GM12878 (cell line): ENCODE results near the gene UTS2. TPM values are rescaled to one million over a fixed set of nuclear protein-coding genes. Genes with fewer than 3 reads are reported as not detected.

Experiments
- ATAC-seq: fragments of 200-7000 bp; cut with Tn5 transposase; 3 replicates; pipeline ENCODE4 v1.9.1; 2020; ENCODE audit warnings: mild to moderate bottlenecking, moderate library complexity
- BruUV-seq: library from RNA; stranded (reverse); fragments of 400-500 nt; replicated peaks from 2 replicates; lab custom pipeline; 2021; lab: Mats Ljungman, UMichigan
- CTCF ChIA-PET: fragments of 300-600 bp; sonication (Branson Sonifier 250); formaldehyde crosslinking; extraction: SDS; loops from one replicate; lab custom pipeline; 2021; ENCODE audit warnings: inconsistent platforms; lab: Yijun Ruan, JAX
- POLR2A ChIA-PET: fragments of 350-600 bp; formaldehyde crosslinking; extraction: SDS; loops from one replicate; lab custom pipeline; 2021; ENCODE audit warnings: inconsistent platforms; lab: Charles Lee
- RAD21 ChIA-PET: fragments of 300-600 bp; sonication (Branson Sonifier 250); formaldehyde crosslinking; loops from one replicate; lab custom pipeline; 2023; ENCODE audit warnings: antibody characterized with exemption; ENCODE audit not compliant: unreplicated experiment; lab: Charles Lee
- SMC1A ChIA-PET: fragments of 300-600 bp; sonication (Branson Sonifier 250); formaldehyde crosslinking; loops from one replicate; lab custom pipeline; 2023; ENCODE audit not compliant: unreplicated experiment, uncharacterized antibody; lab: Charles Lee
- DNase-seq: peaks from one replicate; pipeline ENCODE4 v3.0.0-alpha.2; 2011; ENCODE audit warnings: low read depth, low spot score
- FAIRE-seq: peaks from 3 replicates; lab custom pipeline; 2011; peaks lifted over from hg19 to GRCh38; lab: Jason Lieb, UNC
- H2AFZ ChIP-seq: 2 replicates; pipeline ENCODE4 v1.6.0; 2011; ENCODE audit warnings: low read depth, low read length, control low read depth; ENCODE audit not compliant: control insufficient read depth
- H3K27ac ChIP-seq: 2 replicates; pipeline ENCODE4 v1.5.1; 2011; ENCODE audit warnings: control low read depth; ENCODE audit not compliant: control insufficient read depth, insufficient read depth
- H3K27me3 ChIP-seq, 2 experiments: replicated peaks in 1 of 2; 2 replicates each; pipeline versions ENCODE4 v1.6.0 to v1.6.1; 2011; ENCODE audit warnings: low read length in 1 of 2; ENCODE audit not compliant: control insufficient read depth in 2 of 2, insufficient read depth in 2 of 2
- H3K36me3 ChIP-seq, 2 experiments: 2 replicates each; pipeline ENCODE4 v1.5.1; 2011; ENCODE audit warnings: low read length in 1 of 2; ENCODE audit not compliant: control insufficient read depth in 2 of 2, insufficient read depth in 2 of 2
- H3K4me1 ChIP-seq: 2 replicates; pipeline ENCODE4 v1.6.1; 2011; ENCODE audit warnings: mild to moderate bottlenecking, low read length, moderate library complexity, mixed read lengths; ENCODE audit not compliant: control insufficient read depth, insufficient read depth
- H3K4me2 ChIP-seq: 2 replicates; pipeline ENCODE4 v1.6.0; 2011; ENCODE audit warnings: control low read depth; ENCODE audit not compliant: control insufficient read depth, insufficient read depth
- H3K4me3 ChIP-seq: fragments of 200-600 bp; sonication (generic); 2 replicates; pipeline ENCODE4 v1.5.1; 2016
- H3K79me2 ChIP-seq: 2 replicates; pipeline ENCODE4 v1.6.0; 2011; ENCODE audit warnings: low read length; ENCODE audit not compliant: control insufficient read depth, insufficient read depth
- H3K9ac ChIP-seq: 2 replicates; pipeline ENCODE4 v1.8.0; 2011; ENCODE audit warnings: low read length, control low read depth, mixed read lengths; ENCODE audit not compliant: control insufficient read depth, insufficient read depth
- H3K9me3 ChIP-seq: replicated peaks from 3 replicates; pipeline ENCODE4 v1.5.1; 2011; ENCODE audit warnings: mild to moderate bottlenecking, low read length; ENCODE audit not compliant: control insufficient read depth, insufficient read depth
- H4K20me1 ChIP-seq: 2 replicates; pipeline ENCODE4 v1.6.0; 2011; ENCODE audit not compliant: control insufficient read depth, insufficient read depth
- JUND ChIP-seq: IDR thresholded peaks from 2 replicates; pipeline ENCODE4 v1.6.1; 2012; ENCODE audit warnings: low read depth, mild to moderate bottlenecking, low read length, improper control_type of control experiment, moderate library complexity
- NFIC ChIP-seq: IDR thresholded peaks from 2 replicates; pipeline ENCODE4 v1.6.1; 2012; ENCODE audit warnings: low read depth, mild to moderate bottlenecking, inconsistent platforms, low read length, moderate library complexity
- NR2F1 ChIP-seq: fragments of 450-650 bp; conservative IDR thresholded peaks from 2 replicates; pipeline ENCODE4 v1.6.1; 2017; ENCODE audit warnings: mild to moderate bottlenecking
- PML ChIP-seq: IDR thresholded peaks from 2 replicates; pipeline ENCODE4 v1.6.1; 2012; ENCODE audit warnings: low read length, inconsistent platforms
- RELA ChIP-seq: fragments of 450-650 bp; IDR thresholded peaks from 2 replicates; pipeline ENCODE4 v1.8.0; 2014; ENCODE audit warnings: borderline replicate concordance; ENCODE audit not compliant: partially characterized antibody
- SMAD1 ChIP-seq: fragments of 450-650 bp; IDR thresholded peaks from 2 replicates; pipeline ENCODE4 v1.6.1; 2018; ENCODE audit warnings: mild to moderate bottlenecking, low read depth; ENCODE audit not compliant: partially characterized antibody
- ZNF274 ChIP-seq: IDR thresholded peaks from one replicate; pipeline ENCODE4 v1.8.0; 2011; ENCODE audit not compliant: insufficient read length, insufficient read depth
- WGBS: methylation state at CpG from one replicate; pipeline ENCODE4 v1.1.6; 2016; ENCODE audit warnings: low lambda C conversion rate; ENCODE audit not compliant: insufficient replicate concordance, insufficient coverage; ENCODE audit errors: missing lambda C conversion rate; 5-methylcytosine and 5-hydroxymethylcytosine counted together
- in situ Hi-C: fragments of 300-500 bp; cut with MboI; formaldehyde crosslinking; loops from 9 replicates; pipeline ENCODE4 v1.14.3; 2018; ENCODE audit warnings: mixed read lengths
- intact Hi-C: fragments of 100-400 bp; cut with micrococcal nuclease; formaldehyde crosslinking; loops from one replicate; pipeline ENCODE4 v1.14.2; 2022; ENCODE audit not compliant: unreplicated experiment
- polyA plus RNA-seq, 11 experiments: library from polyadenylated mRNA; depleted of rRNA in 4 of 11; unstranded in 6 of 11; stranded (reverse) in 5 of 11; fragments of >200 nt; fragmentation: Nextera tagmentation in 4 of 11; fragmentation: Illumina TruSeq in 1 of 11; extraction: Ambion mirVana in 4 of 11; extraction: Trizol in 1 of 11; gene quantifications; 1 replicate in 1 of 11; 2 replicates in 10 of 11; pipeline versions ENCODE4 v1.2.1 to v1.2.3, GENCODE V29; 2011 to 2016; ENCODE audit warnings: inconsistent platforms in 2 of 11, missing spikeins in 2 of 11, low read depth in 1 of 11
- total RNA-seq, 4 experiments: library from RNA; depleted of rRNA in 3 of 4; stranded (reverse); fragments of >200 nt in 3 of 4; fragmentation: Illumina TruSeq in 1 of 4; extraction: Trizol in 1 of 4; gene quantifications; 2 replicates each; pipeline versions ENCODE4 v1.2.1 to v1.2.3, GENCODE V29; 2013 to 2021
- TF ChIP-seq, protein P1 (sequence below): IDR thresholded peaks from 2 replicates; pipeline ENCODE4 v1.6.1; 2011; ENCODE audit warnings: low read depth, mild to moderate bottlenecking, low read length, moderate library complexity, borderline replicate concordance; ENCODE audit errors: extremely low read depth
- TF ChIP-seq, protein P2 (sequence below): fragments of 450-650 bp; IDR thresholded peaks from 2 replicates; pipeline ENCODE4 v1.6.1; 2018; ENCODE audit warnings: borderline replicate concordance, mild to moderate bottlenecking; ENCODE audit not compliant: partially characterized antibody

Gene UTS2
- total and polyA plus RNA-seq, 10 of the 15 experiments (the other 5 are each of a cell fraction or from before 2014, with no cell fraction given) = not detected

DNA sequence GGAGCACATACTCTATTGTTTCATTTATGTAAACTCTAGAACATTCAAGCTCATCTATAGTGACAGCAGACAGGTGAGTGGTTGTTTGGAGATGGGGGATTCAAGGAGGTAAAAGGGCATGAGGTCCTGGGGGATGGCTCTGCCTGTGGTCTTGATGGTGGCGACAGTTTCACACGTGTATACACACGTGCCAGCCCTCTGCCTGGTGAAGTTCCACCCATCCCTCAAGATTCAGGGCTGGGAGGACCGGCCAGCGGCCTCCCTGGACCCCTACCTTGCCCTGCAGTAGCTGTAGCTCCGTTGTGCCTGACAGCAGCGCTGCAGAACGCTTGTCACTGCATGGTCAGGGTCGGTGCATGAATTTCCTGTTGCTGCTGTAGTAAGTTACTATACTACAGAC is 38.9 kb upstream of the UTS2 start (continued):
- TF ChIP-seq, protein P1, sequence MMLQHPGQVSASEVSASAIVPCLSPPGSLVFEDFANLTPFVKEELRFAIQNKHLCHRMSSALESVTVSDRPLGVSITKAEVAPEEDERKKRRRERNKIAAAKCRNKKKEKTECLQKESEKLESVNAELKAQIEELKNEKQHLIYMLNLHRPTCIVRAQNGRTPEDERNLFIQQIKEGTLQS = no peak
- TF ChIP-seq NFIC (no peak), RELA (no peak)

DNA sequence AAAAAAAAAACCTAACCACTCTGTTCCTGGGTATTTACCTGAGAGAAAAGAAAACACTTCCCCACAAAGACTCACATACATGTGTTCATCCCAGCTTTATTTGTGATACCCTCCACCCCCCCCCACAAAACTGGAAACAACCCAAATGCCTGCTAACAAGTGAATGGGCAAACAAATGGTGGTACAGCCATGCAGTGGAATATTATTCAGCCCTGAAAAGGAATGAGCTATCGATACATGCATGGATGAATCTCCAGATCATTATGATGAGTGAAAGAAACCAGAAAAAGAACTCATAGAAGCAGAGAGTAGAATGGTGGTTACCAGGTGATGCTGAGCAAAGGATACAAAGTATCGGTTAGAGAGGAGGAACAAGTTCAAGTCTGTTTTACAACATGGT is 38.0 kb upstream of the UTS2 start:
- no peak for DNase-seq
- Histone ChIP-seq H3K4me2 (no peak overlapping the region), H4K20me1 (no peaks in the 10 kb centered on the region), H3K4me1 (no peaks in the 10 kb centered on the region), H3K27ac (no peak overlapping the region), H2AFZ (no peak overlapping the region), H3K9me3 (no peaks in the 10 kb centered on the region), H3K4me3 (no peak overlapping the region), H3K79me2 (no peaks in the 10 kb centered on the region)
- intact Hi-C loops = no loop called here
- CTCF ChIA-PET = no interaction called here
- 41% methylated on average over 2 of the region's 2 CpGs for WGBS
- SMC1A ChIA-PET = no interaction called here
- POLR2A ChIA-PET = interaction anchor here (0.6 kb wide), 1 partner anchor 1056 kb away, joined by 6 read pairs; no protein-coding TSS in a partner anchor
- in situ Hi-C loops = no loop called here
- no TSS peak for BruUV-seq
- RAD21 ChIA-PET = no interaction called here
- ATAC-seq = no peak
- TF ChIP-seq, protein P1 = no peak
- TF ChIP-seq, protein P2, sequence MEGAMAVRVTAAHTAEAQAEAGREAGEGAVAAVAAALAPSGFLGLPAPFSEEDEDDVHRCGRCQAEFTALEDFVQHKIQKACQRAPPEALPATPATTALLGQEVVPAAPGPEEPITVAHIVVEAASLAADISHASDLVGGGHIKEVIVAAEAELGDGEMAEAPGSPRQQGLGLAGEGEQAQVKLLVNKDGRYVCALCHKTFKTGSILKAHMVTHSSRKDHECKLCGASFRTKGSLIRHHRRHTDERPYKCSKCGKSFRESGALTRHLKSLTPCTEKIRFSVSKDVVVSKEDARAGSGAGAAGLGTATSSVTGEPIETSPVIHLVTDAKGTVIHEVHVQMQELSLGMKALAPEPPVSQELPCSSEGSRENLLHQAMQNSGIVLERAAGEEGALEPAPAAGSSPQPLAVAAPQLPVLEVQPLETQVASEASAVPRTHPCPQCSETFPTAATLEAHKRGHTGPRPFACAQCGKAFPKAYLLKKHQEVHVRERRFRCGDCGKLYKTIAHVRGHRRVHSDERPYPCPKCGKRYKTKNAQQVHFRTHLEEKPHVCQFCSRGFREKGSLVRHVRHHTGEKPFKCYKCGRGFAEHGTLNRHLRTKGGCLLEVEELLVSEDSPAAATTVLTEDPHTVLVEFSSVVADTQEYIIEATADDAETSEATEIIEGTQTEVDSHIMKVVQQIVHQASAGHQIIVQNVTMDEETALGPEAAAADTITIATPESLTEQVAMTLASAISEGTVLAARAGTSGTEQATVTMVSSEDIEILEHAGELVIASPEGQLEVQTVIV = no peak
- TF ChIP-seq SMAD1 (no peak), PML (no peak), NR2F1 (no peak), JUND (no peak), ZNF274 (no peak)
- TF ChIP-seq, all 136 proteins: peak for 0
- FAIRE-seq = no peak
- H3K36me3 ChIP-seq = no peaks in the 10 kb centered on the region
- H3K9ac ChIP-seq = no peak overlapping the region
- H3K27me3 ChIP-seq = no peaks in the 10 kb centered on the region; a peak in 1 of 4 replicates
